ENCODE data around the gene TMEM213. TPM values are rescaled to one million over a fixed set of nuclear protein-coding genes. Genes with fewer than 3 reads are reported as not detected.

TMEM213 gene
- total RNA-seq, 4 donors from 2014 or later, result not detected

- Histone ChIP-seq H3K9me3 (no peaks in the 10 kb centered on the region), H3K4me1 (no peaks in the 10 kb centered on the region), H3K4me3 (no peak overlapping the region), H3K27ac (replicated peaks in 1 of 4) (no peak overlapping the region), H3K36me3 (no peaks in the 10 kb centered on the region), H3K27me3 (peaks cover 0 to 2% (median 0%) of the 10 kb centered on the region in 4 donors)
- intact Hi-C loops (cut with DNase I), result no loop called here
- TF ChIP-seq POLR2A (IDR thresholded peaks at IDR 0.05; ENCODE audit: low read depth) (no peak), POLR2AphosphoS5 (IDR thresholded peaks at IDR 0.05) (no peak), EP300 (IDR thresholded peaks at IDR 0.05) (no peak)
- TF ChIP-seq, protein P1, sequence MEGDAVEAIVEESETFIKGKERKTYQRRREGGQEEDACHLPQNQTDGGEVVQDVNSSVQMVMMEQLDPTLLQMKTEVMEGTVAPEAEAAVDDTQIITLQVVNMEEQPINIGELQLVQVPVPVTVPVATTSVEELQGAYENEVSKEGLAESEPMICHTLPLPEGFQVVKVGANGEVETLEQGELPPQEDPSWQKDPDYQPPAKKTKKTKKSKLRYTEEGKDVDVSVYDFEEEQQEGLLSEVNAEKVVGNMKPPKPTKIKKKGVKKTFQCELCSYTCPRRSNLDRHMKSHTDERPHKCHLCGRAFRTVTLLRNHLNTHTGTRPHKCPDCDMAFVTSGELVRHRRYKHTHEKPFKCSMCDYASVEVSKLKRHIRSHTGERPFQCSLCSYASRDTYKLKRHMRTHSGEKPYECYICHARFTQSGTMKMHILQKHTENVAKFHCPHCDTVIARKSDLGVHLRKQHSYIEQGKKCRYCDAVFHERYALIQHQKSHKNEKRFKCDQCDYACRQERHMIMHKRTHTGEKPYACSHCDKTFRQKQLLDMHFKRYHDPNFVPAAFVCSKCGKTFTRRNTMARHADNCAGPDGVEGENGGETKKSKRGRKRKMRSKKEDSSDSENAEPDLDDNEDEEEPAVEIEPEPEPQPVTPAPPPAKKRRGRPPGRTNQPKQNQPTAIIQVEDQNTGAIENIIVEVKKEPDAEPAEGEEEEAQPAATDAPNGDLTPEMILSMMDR (IDR thresholded peaks at IDR 0.05), result no peak
- no peak for DNase-seq (ENCODE audit: extremely low spot score)
- 52% methylated on average over 4 of the region's 4 CpGs for WGBS
Measured at GRCh38 chr7:138756591-138757242, 41.1 kb upstream of the TMEM213 start.

DNA sequence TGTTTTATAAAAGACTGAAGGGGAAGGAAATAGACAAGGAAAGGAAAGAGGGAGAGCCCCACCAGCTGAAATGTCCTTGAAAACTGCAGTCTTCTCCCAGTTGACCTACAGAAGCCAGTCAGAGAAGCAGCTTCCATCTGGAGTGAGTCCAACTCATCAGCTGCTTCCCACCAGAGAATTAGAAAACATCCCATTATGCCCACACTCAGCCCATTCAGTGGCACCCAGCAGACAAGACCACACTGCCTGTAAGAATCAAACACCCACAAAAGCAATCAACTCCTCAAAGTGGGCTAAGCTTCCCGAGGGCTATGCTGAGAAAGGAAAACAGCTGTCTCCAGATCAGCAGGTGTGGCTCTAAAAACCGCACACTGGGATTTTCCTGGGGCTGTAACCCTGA, 29.6 kb upstream of the TMEM213 start:
- Histone ChIP-seq H3K4me1 (no peaks in the 10 kb centered on the region), H3K4me3 (no peak overlapping the region), H3K27ac (replicated peaks in 1 of 4) (no peak overlapping the region), H3K36me3 (no peaks in the 10 kb centered on the region), H3K27me3 (peaks cover 0 to 2% (median 0%) of the 10 kb centered on the region in 4 donors), H3K9me3 (no peaks in the 10 kb centered on the region)
- intact Hi-C loops (cut with DNase I), result no loop called here
- WGBS, result 55% methylated on average over 2 of the region's 2 CpGs
- TF ChIP-seq POLR2A (IDR thresholded peaks at IDR 0.05; ENCODE audit: low read depth) (no peak), POLR2AphosphoS5 (IDR thresholded peaks at IDR 0.05) (no peak), EP300 (IDR thresholded peaks at IDR 0.05) (no peak)
- TF ChIP-seq, protein P1 (IDR thresholded peaks at IDR 0.05), result no peak
- DNase-seq (ENCODE audit: extremely low spot score), result no peak

DNA sequence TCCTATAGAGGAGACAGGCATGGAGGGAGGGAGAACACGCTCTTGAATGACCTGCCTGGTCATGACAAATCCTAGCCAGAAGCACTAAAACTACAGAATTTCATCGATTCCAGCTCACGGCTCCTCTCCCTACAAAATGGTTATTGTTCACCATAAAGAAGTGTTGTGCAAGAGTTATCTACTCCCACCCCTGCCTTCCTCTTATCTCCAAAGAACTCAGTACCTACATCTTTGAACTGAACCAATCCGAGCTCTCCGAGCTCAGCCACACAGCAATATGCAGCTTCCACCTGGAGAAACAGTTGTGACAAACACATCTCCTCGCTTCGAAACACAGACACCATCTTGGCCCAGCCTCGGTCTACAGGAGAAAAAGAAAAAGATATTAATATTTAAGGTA, 26.9 kb upstream of the TMEM213 start:
- Histone ChIP-seq H3K36me3 (no peaks in the 10 kb centered on the region), H3K4me3 (no peak overlapping the region), H3K27me3 (peaks cover 0 to 14% (median 2%) of the 10 kb centered on the region in 4 donors), H3K9me3 (no peaks in the 10 kb centered on the region), H3K4me1 (no peaks in the 10 kb centered on the region), H3K27ac (replicated peaks in 1 of 4) (no peak overlapping the region)
- TF ChIP-seq POLR2A (IDR thresholded peaks at IDR 0.05; ENCODE audit: low read depth) (no peak), POLR2AphosphoS5 (IDR thresholded peaks at IDR 0.05) (no peak), EP300 (IDR thresholded peaks at IDR 0.05) (no peak)
- TF ChIP-seq, protein P1 (IDR thresholded peaks at IDR 0.05), result no peak
- intact Hi-C loops (cut with DNase I), result no loop called here
- 86% methylated on average over 8 of the region's 8 CpGs for WGBS
- DNase-seq (ENCODE audit: extremely low spot score), result no peak

- TF ChIP-seq, protein P1 (IDR thresholded peaks at IDR 0.05), result no peak
- no peak for TF ChIP-seq POLR2AphosphoS5 (IDR thresholded peaks at IDR 0.05)
- TF ChIP-seq POLR2A (IDR thresholded peaks at IDR 0.05; ENCODE audit: low read depth), result no peak
- TF ChIP-seq EP300 (IDR thresholded peaks at IDR 0.05), result no peak
- Histone ChIP-seq H3K4me1 (no peaks in the 10 kb centered on the region), H3K27me3 (peaks cover 0 to 14% (median 2%) of the 10 kb centered on the region in 4 donors), H3K36me3 (no peaks in the 10 kb centered on the region), H3K27ac (replicated peaks in 1 of 4) (no peak overlapping the region), H3K4me3 (no peak overlapping the region), H3K9me3 (no peaks in the 10 kb centered on the region)
- 84% methylated on average over 9 of the region's 9 CpGs for WGBS
- no peak for DNase-seq (ENCODE audit: extremely low spot score)
- intact Hi-C loops (cut with DNase I), result no loop called here
Measured at GRCh38 chr7:138773176-138773575, 24.6 kb upstream of the TMEM213 start.

GRCh38 chr7:138773817-138774216, 24.0 kb upstream of the TMEM213 start:
- WGBS, result 22% methylated on average over 12 of the region's 12 CpGs
- intact Hi-C loops (cut with DNase I), result no loop called here

More at GRCh38 chr7:138773817-138774216, 24.0 kb upstream of the TMEM213 start:
- H3K4me1 ChIP-seq, result no peaks in the 10 kb centered on the region
- DNase-seq (ENCODE audit: extremely low spot score), result no peak
- no peaks in the 10 kb centered on the region for H3K9me3 ChIP-seq
- H3K27ac ChIP-seq (replicated peaks in 1 of 4), result no peak overlapping the region
- H3K27me3 ChIP-seq, result peaks cover 0 to 14% (median 2%) of the 10 kb centered on the region in 4 donors
- TF ChIP-seq, protein P1 (IDR thresholded peaks at IDR 0.05), result no peak
- TF ChIP-seq POLR2AphosphoS5 (IDR thresholded peaks at IDR 0.05) (no peak), POLR2A (IDR thresholded peaks at IDR 0.05; ENCODE audit: low read depth) (no peak), EP300 (IDR thresholded peaks at IDR 0.05) (no peak)
- H3K4me3 ChIP-seq, result no peak overlapping the region
- no peaks in the 10 kb centered on the region for H3K36me3 ChIP-seq

Measured in esophagus muscularis mucosa (tissue), 4 donors.